CD4-positive, alpha-beta T cell treated with Interleukin-6 for 4 hours (primary cell): ENCODE measurements around the gene IL1RAP.
A peak's percentile ranks its signal among the peaks of the same experiment; 100 is the strongest.

Source experiments
- DNase-seq: peaks from one replicate; pipeline ENCODE4 v3.0.0-alpha.2; 2020; ENCODE audit warnings: mixed read lengths

IL1RAP gene

DNA sequence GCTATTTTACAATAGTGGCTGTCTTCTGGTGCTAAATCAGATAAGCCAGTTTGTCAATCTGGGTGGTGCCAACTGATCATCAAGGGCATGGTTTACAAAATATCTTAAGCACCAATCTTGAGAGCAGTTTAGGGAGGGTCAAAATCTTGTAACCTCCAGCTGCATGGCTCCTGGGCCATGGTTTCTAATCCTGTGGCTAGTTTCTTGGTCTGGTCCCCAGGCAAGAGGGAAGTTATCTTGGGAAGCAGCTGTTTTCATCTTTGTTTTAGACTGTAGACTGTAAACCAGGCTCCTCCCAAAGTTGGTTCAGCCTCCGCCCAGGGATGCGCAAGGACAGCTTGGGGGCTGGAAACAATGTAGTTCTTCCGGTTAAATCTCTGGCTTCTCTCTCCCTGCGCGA is 166.8 kb downstream of the IL1RAP start:
- no peak for DNase-seq

DNA sequence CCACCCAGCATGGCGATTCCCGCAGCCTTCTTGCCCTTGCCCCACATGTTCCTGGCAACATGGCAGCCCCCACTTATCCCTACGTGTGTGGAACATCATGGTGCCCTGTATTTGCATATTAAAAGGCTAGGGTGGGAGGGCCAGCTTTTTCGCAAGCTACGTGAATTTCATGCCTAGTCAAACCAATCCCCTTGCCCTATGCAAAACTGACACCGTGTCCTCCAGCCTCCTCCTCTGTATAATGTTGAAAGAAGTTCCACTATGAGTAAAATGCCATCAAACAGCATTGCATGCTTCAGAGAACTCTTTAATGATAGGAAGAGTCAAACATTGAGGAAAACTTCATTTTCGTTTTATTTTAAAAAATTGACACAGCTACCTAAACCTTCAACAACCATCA is 170.9 kb downstream of the IL1RAP start:
- DNase-seq, result no peak

DNA sequence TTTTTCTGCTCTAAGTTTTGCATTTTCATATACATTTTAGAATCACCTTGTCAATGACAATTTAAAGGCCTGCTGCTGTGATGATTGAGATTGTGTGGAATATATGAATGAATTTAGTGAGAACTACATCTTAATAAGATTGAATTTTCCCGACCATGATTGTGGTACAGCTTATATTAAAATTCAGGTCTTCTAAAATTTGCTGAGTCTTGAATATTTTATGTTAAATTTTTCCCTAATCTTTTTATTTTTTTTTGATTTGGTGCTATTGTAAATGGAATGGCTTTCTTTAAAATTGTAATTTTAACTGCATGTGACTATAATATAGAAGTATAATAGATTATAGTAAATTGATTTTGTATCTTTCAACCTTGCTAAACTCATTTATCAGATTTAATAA is 172.1 kb downstream of the IL1RAP start:
- no peak for DNase-seq

DNA sequence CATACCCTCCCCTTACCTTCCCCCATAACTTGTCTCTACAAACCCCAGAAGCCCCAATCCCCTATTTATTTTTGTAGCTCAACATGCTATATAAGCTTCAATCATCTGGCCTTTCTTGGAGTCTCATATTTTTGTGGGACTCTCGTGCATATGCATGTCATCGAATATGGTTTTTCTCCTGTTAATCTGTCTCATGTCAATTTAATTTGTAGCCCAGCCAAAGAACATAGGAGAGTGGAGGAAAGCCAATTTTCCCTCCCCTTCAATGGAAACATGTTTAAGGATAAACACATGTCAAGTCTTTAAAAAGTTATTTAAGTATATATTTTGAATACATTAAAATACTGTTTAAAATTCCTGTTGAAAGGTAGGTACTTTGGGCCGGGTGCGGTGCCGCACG is 176.4 kb downstream of the IL1RAP start:
- no peak for DNase-seq

DNA sequence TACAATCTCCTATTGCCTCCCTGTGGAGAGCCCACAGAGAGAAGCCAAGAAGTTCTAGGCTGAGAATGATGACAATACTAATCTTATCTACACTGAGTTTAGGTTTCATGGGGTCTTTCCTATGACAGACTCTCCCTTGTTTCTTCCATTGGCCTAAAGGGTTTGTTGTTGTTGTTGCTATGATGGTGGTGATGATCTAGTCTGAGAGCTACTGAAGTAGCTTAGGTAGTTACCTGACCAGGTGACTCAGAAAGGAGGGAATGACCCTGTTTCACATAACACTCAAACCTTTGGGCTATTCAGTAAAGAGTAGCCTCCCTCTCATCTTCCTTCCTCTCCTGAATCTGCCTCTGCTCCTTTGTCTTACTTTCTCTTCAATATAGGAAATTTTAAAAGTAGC is 178.4 kb downstream of the IL1RAP start:
- DNase-seq, result no peak

DNA sequence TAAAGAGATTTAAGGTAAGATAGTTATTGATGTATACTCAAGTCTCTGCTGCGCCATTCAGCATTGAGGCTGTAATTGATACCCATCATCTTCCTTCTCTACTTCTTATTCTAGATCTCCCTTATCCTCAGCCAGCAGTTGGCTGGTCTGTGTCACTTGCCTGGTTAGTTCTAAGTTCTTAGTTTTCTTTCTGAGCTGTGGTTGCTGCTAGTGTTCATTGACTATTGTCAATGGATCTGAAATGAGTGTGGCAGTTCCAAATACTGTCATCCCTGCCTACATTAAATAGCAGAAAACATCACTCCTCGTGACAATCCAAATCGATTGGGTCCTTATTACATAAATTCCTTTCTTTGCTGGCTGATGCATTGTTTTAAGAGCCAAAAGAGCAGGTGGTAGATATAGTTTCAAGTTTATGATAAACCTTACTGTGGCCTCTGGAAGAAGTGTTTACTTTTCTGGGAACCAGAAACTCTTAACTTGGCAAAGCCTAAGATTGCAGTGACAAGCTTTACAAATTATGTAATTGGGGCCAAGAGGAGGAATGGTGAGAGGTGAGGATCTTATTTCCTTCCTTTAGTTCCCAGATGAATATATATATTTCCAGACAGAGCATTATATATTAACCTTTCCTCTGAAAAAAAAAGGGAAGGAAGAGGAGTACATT is 180.6 kb downstream of the IL1RAP start:
- no peak for DNase-seq

DNA sequence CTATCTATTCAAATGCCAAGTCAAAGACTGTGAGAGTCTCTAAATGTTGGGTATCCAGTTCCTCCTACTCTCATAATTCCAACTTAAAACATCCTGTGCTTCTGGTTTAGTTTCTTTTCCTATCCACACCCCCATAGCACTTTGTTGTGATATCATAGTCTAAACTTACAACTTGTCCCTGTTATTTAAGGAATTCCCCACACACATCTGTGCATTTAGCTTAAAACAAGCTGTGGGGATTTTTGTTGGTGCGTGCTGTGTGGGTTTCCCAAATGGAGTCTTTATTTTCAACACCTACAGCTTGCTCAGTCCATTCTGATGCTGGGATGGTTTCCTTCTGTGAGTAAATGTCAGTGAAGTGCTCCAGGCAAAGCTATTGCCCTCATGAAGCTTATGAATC is 181.3 kb downstream of the IL1RAP start:
- DNase-seq, result no peak

DNA sequence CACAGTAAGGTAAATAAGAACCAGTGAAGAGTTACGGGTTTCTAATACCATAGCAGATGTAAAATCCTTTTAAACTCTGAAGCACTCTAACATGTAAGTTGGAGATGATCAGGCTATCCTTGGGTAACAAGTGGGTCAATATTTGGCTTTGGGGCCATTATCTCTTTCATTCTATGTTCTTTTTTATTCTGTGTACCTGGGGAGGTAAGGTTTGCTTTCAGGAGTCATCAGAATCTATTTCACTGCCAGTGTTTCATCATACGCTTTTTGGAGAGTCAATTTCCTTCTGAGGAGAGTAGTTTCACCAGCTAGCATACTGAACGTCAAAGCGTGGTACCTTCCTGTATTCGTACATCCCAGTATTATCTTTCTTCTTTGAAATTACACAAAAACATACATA is 182.1 kb downstream of the IL1RAP start:
- DNase-seq, result no peak

DNA sequence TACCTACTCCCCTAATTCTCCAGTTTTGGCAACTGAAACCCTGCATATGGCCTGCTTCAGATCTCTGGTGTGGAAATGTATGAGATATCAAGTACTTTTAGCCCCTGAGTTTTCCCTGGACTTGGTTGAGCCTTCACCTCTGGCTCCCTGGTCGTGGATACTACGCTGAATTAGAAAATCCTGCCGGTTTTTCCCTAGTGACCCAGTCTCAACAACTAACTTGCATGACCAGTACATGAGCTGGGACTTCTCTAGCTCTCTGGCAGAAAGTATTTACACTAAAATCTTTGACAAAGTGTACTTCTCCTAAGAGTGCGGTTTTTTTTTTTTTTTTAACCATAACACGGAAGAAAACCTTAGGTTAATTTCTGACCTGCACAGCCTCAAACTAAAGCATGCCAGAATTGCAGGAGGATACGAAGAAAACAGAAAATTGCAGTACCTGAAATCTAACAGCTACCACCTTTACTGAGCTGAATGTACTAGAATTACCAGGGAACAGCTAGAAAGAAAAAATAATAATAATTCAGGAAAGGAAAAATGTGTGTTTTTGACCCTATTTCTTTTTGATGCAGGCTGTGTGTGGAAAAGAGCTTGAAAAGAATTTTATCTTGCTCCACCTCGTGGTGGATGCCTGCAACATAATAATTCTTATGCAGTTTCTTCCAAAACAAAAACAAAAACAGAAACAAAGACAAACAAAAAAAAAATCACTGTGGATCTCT is 183.1 kb downstream of the IL1RAP start:
- peak; percentile 1 for DNase-seq

DNA sequence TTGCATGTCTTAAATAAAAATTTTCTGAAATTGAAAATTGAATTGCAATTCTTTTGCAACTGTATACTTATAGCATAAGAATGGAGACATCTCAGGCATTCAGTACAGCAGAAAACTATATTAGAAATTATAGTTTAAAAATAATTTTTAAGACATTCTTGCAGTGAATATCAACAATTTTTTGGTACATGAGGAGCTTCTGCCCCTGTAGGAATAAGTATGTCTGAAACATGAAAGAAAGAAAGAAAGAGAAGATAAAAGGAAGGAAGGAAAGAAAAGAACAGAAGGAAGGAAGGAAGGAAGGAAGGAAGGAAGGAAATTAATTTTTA is 183.6 kb downstream of the IL1RAP start:
- no peak for DNase-seq

DNA sequence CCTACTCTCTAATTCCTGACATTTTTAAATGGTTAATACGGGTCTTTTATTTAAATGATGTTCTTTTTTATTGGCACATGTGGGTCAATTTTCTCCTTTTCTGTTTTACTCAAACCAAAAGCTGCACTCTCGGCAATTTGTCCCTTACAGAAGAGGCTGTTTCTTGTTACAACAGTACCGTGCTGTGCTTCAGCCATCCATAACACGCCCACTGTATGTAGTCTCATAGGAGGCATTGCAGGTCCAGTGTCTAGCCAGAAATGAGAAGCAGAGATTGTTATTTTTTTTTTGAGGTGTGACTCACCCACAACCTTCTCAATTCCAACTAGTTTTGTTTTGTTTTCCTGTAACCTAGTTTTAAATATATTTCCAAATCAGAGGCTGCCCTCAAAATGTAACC is 184.0 kb downstream of the IL1RAP start:
- DNase-seq, result no peak

DNA sequence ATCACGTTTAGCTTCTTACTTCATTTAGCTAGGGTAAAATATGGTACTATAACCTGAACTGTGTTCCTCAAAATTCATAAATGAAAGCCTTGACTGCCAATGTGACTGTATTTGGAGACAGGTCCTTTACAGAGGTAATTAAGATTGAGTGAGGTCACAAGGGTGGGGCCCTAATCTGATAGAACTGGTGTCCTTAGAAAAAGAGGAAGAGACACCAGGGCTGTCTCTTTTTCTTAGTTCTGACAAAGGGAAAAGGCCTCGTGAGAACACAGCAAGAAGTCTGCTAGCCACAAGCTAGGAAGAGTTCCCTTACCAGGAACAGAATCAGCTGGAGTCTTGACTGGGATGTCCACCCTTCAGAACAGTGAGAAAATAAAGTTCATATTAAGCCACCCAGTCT is 185.9 kb downstream of the IL1RAP start:
- no peak for DNase-seq

DNA sequence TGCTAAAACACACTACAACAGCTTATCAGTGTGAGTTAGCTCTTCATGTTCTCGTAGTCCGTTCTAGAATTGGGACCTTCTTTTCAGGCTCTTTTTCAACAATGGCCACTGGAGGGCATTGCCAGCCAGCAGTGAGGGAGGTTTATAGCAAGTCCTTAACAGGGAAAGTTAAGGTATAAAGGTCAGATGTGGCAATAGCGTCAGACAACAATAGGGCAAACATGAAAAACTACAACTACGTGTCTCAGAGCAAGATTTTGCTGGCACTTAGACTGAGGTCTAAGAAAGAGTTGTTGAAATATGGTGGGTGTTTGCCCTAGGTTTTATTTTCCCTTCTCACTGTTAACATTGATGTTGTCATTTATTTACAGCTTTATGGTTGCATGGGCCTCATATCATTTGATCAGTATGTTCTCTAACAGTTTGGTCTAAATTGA is 187.2 kb downstream of the IL1RAP start:
- DNase-seq, result no peak

DNA sequence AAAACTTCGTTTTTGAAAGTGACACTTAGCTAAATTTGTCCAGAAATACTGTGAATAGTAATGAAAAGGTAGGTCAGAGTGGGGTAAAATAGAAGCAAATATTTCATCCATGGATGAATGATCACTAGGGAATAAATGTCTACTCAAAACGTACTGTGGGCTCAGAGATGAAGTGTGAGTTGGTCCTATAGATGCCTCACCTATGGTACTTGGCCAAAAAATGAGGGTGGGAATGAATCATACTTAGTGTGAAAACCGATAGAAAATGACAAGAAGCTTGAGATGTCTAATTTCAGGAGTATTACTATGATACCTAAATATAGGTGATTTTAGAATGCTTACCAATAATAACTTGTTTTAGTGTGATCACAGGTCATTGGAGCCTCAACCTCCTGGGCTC is 192.7 kb downstream of the IL1RAP start:
- DNase-seq, result no peak
